Spleen (tissue), 7 donors: ENCODE results near the gene PLD4.
"Not testable (repeated sequence)": the region's sequence is repeated elsewhere in the genome, so short reads cannot be mapped to it uniquely, and the experiment has no call there.

Source experiments
- POLR2A ChIP-seq, 3 donors: fragments of 450-650 bp; IDR thresholded peaks; one replicate each; pipeline ENCODE4 v1.5.1; 2017; ENCODE audit warnings: antibody characterized with exemption in 3 of 3, mild to moderate bottlenecking in 1 of 3
- TF ChIP-seq, protein P1 (sequence below), 11 experiments: fragments of 200-600 bp in 7 of 11; fragments of 450-650 bp in 4 of 11; sonication (generic) in 4 of 11; IDR thresholded peaks in 8 of 11; conservative IDR thresholded peaks in 3 of 11; 1 replicate in 7 of 11; 2 replicates in 4 of 11; pipeline versions ENCODE4 v1.4.0 to v1.8.0; 2016 to 2021; ENCODE audit warnings: antibody characterized with exemption in 11 of 11, inconsistent platforms in 4 of 11, mild to moderate bottlenecking in 1 of 11
- donor health status: DM: no; HTN: no; CAD: no; lungs with moderate emphysema.
- donor health status: DM: no; HTN: no; CAD: no.
- donor health status: DM: no; HTN: no; CAD: no.

DNA sequence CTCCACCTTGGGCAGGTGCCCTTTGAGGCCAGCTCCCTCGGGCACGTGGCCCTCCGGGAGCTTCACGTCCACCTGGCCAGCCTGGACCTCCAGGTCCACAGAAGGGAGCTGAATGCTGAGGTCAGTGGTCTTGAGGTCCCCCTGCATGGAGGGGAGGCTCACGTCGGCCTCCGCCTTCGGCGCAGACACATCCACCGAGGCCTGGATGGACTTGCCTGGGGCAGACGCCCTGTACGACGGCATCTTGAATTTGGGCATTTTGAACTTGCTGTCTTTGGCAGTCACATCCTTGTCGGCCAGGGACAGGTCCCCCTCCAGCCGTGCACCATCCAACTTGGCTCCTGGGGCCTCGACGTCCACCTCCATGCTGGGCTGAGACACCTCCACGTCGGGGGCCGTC, 20.6 kb downstream of the PLD4 start:
- TF ChIP-seq, protein P1, sequence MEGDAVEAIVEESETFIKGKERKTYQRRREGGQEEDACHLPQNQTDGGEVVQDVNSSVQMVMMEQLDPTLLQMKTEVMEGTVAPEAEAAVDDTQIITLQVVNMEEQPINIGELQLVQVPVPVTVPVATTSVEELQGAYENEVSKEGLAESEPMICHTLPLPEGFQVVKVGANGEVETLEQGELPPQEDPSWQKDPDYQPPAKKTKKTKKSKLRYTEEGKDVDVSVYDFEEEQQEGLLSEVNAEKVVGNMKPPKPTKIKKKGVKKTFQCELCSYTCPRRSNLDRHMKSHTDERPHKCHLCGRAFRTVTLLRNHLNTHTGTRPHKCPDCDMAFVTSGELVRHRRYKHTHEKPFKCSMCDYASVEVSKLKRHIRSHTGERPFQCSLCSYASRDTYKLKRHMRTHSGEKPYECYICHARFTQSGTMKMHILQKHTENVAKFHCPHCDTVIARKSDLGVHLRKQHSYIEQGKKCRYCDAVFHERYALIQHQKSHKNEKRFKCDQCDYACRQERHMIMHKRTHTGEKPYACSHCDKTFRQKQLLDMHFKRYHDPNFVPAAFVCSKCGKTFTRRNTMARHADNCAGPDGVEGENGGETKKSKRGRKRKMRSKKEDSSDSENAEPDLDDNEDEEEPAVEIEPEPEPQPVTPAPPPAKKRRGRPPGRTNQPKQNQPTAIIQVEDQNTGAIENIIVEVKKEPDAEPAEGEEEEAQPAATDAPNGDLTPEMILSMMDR (IDR thresholded peaks at IDR 0.05 in 8 of 11, conservative IDR thresholded peaks at IDR 0.05 in 3 of 11): not testable (repeated sequence)
- TF ChIP-seq POLR2A (IDR thresholded peaks at IDR 0.05): not testable (repeated sequence)
